ENCODE measurements around the gene KCNH8. TPM values are rescaled to one million over a fixed set of nuclear protein-coding genes. Genes with fewer than 3 reads are reported as not detected.
"Not testable (repeated sequence)": the region's sequence is repeated elsewhere in the genome, so short reads cannot be mapped to it uniquely, and the experiment has no call there.

KCNH8 gene
- total RNA-seq, 1 experiment from 2014 or later: not detected

DNA sequence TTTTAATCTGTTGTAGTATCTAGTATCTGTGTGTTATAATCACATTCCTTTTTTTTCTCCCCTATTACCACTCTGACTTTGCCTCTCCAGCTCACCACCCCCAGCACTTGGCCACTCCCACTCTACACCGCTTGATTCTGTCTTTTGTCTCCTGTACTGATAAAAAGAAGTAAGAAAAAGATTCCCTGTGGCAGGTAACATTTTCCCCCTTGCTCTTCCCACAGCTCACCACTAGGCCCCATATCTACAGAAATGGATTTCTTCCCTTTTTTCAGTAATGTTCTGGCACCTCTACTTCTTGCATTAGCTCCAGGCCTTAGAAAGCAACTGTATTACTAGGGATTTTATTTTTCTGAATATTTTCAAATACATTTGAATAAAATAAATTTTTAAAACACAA is 25.6 kb downstream of the KCNH8 start:
- no peak for DNase-seq (ENCODE audit: low read depth)

DNA sequence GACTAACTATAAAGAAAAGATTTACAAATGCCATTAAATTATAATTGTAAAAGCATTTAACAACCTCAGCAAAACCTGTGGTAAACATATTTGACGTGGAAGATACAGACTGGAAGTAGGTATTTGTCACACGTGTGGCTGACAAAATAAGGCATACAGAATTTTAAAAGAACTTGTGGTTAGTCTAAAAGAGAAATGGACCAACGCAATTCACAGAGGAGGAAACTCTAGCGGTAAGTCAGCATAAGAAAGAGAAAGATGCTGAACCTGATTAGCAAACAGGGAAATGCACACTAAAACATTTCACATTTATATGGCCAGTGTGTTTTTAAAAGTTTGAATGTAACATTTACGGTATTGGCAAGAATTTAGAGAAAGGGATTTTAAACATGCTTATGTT is 35.3 kb downstream of the KCNH8 start:
- DNase-seq (ENCODE audit: low read depth): no peak

DNA sequence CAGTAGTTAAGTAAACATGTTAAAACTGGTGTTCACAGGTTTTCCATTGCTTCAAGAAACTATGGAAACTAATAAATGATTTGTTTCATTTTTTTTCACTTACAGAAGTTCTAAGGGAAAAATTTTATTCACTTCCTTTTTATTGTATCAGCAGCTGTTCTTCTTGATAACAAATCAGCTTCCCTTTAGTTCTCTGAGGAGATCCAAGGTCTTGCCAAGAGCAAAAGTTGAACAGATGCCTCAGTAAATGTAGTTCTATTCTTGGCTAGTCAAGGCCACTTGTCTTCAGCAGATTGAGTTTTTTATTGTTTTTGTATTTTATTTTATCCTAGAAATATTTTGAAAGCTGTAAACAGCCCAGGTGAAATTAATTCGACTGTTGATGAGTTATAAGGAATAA is 41.8 kb downstream of the KCNH8 start:
- DNase-seq (ENCODE audit: low read depth): no peak

DNA sequence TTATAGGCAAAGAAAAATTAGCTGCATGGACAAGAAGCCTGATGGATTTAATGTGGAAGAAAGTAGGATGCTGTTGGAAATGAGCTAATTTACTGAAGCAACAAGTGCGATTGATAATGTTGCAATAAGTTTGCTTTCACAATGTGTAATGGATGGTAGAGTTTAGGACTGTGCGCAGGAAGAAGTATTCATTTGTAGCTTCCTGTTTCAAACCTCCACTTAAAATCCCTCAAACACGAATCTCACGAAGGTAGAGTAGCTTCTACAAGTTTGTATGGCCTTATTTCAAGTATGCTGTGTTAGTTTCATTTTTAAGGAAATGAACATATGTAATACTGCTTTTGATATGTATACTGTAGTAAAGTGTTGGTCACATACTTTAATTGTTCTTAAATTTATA is 42.3 kb downstream of the KCNH8 start:
- no peak for DNase-seq (ENCODE audit: low read depth)

DNA sequence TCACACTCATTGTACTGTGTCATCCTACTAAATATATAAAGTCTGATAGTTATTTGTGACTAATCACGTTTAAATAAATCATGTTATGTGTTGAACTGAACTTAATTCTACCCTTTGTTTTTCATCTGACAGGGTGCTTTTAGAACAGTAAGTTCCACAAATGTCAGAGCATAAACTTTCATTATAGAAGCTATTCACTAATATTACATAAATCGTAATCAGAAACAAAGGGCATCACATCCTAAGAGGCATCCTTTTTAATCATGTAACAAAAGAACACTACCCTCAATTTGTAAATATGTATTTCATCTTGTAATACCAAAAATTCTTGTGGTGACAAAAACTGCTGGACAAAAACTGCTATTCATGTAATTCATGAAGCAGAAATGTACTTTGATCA is 50.8 kb downstream of the KCNH8 start:
- DNase-seq (ENCODE audit: low read depth): no peak

DNA sequence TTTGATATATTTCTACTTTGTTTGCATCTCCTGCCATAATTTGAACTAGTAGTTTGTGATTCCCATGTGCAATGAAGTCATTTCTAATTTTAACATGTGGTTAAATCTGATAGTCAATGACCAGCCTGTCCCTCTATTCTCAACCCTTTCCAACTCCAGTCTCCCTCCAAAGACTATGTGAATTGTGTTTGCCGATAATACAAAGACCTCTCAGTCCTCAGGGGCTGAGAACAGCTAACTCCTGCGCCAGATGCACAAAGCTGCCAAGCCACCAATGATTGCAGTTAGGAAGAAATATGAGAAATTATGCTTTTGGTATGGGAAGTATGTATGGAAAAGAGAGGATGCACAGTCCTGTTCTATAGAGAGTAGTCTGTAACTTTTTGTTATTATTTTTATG is 54.0 kb downstream of the KCNH8 start:
- DNase-seq (ENCODE audit: low read depth): no peak

DNA sequence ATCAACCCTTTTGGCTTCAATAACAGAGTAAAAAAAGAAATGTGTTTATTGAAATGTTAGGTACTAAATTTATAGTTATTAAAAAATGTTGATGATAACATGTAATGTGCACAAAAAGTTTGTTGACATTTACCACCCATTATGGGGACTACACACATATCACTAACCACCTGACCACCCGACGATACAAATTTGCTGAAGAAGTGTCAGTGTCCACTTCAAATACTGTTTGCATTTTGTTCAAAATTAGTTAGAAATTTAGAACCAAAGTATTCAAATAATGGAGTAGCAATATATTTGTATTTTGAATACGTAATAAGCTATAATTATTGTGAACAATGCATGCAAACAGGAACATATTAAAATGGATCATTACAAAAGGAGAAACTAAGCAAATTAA is 54.4 kb downstream of the KCNH8 start:
- no peak for DNase-seq (ENCODE audit: low read depth)

DNA sequence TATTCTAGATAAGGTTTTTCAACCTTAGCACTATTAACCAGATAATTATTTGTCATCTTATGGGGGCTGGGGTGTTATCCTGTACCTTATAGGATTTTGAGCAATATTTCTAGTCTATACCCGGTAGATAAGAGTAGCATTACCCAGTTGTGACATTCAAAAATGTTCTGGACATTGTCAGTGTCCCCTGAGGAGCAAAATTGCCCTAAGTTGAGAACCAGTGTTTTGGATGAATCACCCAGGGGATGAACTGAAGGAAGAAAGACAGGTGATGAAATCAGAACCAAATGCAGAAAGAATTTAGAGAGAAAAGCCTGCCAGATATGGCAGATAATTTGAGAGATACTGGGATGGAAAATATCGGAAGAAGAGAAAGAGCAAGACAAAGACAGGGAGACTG is 58.2 kb downstream of the KCNH8 start:
- DNase-seq (ENCODE audit: low read depth): no peak

DNA sequence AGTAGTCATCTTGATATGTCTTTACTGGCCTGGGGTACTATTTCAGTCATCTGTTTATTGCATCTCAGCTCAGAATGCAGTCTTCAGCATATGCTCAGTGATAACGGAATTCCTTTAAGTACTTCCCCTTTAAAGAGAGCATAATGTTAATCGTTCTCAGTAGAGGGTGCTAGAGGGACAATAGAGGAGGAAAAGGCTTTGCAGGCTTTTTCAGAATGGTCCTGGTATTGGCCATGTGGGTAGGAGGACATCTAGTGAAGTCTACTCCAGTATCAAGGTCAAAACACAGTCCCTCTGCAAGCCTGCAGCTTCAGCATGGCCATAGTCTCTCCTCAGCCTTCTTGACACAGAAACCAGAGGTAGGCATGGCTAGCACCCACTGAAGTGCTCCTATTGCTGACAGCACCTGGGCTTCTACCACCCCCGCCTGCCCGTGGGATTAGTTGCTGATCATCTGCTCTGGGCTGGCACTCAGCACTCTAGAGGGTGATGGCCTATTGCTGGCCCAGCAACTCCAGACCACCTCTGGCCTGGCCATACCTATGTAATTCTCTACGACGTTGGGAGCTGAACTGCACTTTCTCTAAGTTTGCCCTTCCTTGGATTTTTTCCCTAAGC is 65.4 kb downstream of the KCNH8 start:
- DNase-seq (ENCODE audit: low read depth): no peak

DNA sequence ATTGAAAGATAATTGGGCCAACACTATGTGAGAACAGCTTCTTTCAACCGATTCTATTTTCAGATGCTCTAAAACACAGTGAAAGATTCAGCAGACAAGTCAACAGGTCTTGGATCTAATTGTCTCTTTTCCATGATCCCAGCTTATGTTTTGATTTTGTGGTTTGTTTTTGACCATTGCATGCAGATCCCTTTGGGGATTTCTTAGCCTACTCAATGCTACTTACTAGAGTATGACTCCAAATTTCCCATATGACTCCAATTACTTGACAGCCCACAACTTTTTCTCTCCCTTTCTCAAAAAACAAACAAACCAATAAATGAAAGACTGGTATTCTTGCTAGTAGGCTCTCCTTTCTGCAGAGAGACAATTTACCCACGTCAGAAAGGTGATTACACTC is 67.1 kb downstream of the KCNH8 start:
- DNase-seq (ENCODE audit: low read depth): no peak

DNA sequence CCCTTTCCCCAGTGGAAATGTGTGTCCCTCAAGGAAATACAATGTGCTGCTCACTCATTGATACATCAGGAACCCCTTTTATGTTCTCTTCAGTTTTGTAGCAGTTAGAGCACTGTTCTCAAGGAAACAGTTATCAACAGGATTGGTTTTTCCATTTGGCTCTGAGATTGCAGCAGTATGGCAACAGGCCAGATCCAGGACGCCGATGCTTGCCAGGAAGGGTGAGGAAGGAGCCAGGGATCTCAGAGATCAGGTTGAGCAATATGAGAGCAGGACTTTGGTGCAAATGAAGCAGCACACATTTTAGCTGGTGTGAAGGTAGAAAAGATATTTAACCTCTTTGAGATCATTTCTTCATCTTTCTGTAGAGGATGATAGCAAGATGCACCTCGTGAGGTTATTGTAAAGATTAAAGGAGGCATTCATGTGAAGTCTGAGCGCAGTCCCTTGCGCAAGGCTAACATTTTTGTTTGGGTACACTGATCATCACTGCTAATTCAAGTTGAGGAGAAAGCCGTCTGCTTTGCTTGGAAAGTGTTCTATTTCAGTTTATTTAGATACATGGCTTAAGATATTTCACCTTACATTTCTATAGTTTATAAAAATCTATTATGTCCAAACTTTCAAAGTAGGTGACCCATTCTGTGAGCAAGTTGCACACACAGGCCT is 68.5 kb downstream of the KCNH8 start:
- DNase-seq (ENCODE audit: low read depth): no peak

DNA sequence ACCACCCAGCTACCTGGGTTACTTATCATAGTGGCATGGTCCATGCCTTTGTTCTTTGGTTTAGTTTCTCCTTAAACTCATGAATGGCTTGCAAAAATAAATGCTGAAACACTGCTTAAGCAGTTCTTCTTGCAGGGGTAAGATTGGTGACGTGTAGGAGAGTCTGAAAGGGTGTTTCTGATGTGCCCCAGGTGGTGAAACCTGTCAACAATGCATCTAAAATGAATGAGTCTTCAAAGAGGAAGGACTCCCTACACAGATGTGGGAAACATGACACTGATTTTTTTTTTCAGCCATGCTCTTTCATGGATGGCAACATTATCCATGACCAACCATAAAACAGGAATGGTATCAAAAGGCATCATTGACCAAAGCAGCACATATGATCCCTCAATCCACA is 72.0 kb downstream of the KCNH8 start:
- DNase-seq (ENCODE audit: low read depth): no peak

DNA sequence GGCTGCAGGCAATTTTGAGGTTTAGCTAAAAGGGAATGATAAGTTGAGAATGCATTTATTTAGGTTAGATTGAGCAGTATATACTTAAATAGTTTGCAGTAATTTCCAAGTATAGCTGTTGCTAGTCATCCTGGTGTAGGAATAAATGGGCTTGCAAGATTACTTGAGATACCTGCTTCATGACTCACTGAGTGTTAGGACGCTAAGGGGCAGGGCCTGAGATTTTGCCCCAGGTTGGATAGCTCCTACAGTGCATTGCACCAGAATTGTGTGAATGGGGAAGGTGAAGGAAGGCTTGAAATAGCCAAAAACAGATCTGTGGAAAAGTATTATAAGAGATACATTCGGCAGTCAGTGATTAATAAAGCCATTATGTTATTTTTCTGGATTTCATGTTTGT is 72.8 kb downstream of the KCNH8 start:
- DNase-seq (ENCODE audit: low read depth): no peak

DNA sequence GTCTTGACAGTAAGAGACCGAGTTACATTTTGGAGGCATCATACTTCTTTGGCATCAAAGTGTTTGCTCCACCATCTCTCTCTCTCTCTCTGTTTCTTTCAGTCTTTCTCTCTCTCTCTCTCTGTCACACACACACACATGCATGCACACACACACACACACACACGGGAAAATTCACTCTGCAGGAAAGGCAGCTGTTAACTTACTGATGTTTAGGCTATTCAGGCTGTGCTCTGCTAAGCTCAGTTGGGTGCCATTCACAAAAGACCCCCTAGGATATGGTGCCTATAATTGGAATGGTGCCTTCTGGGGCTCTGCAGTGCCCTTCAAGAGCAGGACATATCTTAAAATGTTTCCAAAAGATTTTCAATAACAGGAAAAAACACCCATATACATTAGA is 78.2 kb downstream of the KCNH8 start:
- no peak for DNase-seq (ENCODE audit: low read depth)

DNA sequence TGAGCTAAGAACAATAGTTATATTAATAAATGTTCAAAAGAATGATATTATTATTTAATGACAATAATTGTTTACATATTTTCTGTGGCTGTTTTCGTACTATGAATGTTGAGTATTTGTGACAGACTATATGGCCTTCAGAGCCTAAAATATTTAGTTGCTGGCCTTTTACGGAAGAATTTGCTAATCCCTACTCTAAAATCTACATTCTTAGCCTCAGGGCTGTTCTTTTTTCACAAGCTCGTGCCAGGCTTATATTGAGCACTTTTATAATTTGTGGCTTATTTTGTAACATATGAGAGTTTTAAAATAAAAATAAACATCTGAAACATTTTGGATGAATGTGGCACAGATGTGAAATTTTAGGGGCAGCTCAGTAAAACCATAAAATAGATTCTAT is 79.9 kb downstream of the KCNH8 start:
- no peak for DNase-seq (ENCODE audit: low read depth)

DNA sequence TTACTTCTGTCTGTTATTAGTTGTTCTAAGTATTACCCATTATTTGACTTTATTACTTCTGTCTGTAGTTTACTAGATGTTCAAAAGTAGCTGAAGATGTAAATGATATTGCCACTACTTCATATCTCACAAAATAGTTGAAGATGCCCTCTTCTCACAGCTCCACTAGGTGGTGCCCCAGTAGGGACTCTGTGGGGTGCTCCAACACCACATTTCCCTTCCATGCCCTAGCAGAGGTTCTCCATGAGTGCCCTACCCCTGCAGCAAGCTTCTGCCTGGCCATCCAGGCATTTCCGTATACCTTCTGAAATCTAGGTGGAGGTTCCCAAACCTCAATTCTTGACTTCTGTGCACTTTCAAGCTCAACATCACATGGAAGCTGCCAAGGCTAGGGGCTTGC is 80.8 kb downstream of the KCNH8 start:
- no peak for DNase-seq (ENCODE audit: low read depth)

DNA sequence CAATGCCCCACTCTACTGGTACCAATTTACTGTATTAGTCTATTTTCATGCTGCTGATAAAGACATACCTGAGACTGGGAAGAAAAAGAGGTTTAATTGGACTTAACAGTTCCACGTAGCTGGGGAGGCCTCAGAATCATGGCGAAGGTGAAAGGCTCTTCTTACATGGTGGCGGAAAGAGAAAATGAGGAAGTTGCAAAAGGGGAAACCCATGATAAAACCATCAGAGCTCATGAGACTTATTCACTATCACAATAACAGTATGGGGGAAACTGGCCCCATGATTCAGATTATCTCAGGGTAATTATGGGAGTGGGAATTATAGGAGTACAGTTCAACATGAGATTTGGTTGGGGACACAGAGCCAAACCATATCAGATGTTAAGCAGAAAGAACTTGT is 81.6 kb downstream of the KCNH8 start:
- DNase-seq (ENCODE audit: low read depth): not testable (repeated sequence)

DNA sequence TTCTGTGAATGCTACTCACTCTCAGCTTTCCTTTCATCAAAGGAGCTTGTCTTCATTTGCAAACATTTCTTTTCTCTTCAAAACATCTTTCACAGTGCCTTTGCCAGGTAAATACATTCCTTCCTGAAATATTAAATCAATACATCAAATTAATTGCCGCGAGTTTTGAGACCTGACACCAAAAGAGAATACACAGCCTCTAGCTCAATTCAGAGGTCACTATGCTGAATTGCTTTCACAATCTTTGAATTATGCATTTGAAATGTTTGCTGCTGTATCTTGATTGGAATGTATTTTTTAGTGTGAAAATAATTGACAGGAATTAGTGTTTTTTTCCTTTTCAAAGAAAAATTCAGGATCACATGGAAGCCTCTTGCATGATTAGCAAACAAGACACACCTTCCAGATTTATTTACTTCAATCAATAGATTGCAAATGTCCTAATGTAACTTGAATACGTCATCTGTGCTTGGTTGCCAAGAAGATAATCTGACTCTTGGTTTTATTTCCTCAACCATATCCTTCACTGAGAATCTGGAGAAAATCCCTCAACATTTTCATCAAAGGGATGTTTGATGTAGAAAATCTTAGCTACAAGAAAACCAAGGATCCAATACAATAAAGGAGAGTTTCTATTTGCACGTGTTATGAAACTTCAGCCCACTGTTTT is 83.6 kb downstream of the KCNH8 start:
- no peak for DNase-seq (ENCODE audit: low read depth)

DNA sequence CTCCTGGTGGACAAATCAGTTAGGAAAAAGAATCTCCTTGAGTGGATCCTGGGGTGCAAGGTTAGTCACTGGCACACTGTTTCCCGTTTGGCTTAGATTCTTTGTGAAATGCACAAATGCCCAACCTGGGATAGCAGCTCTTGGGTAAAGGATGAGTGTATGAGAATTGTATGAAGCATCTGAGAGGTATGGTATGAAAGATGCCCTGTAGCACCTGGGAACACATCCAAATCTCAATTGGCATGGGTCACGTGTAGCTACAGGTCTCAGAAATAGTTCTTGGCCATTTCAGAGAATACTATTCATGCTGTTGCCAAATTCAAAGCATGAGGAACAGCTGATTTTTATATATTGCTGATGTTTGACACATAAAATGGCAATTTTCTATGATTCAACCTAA is 84.3 kb downstream of the KCNH8 start:
- DNase-seq (ENCODE audit: low read depth): no peak

DNA sequence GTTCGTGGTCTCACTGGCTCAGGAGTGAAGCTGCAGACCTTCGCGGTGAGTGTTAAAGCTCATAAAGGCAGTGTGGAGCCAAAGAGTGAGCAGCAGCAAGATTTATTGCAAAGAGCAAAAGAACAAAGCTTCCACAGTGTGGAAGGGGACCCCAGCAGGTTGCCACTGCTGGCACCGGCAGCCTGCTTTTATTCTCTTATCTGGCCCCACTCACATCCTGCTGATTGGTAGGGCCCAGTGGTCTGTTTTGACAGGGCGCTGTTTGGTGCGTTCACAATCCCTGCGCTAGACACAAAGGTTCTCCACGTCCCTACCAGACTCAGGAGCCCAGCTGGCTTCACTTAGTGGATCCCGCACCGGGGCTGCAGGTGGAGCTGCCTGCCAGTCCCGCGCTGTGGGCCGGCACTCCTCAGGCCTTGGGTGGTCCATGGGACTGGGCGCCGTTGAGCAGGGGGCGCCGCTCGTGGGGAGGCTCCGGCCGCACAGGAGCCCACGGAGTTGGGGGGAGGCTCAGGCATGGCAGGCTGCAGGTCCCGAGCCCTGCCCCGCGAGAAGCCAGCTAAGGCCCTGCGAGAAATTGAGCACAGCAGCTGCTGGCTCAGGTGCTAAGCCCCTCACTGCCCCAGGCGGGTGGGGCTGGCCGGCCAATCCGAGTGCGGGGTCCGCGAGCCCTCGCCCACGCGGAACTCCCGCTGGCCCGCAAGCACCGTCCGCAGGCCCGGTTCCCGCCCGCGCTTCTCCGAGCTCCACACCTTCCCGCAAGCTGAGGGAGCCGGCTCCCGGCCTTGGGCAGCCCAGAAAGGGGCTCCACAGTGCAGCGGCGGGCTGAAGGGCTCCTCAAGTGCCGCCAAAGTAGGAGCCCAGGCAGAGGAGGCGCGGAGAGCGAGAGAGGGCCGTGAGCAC is 85.8 kb downstream of the KCNH8 start:
- DNase-seq (ENCODE audit: low read depth): not testable (repeated sequence)

DNA sequence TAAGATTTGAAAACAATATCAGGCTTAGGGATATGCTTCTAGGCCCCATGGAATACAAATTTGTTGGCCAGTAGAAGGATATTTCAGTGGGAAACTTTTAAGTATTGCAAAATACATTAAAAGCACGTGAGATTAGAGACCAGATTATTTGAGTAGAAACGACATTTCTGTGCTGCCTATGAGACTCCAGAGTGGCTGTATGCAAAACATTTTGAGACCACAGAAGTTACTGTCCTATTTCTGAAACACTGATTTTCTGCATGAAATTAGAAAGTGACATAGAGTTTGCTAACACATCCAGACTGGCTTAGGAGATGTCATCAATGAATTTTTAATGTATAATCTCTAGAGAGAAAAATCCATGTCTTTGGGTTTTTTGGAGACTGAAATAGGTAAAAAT is 99.8 kb downstream of the KCNH8 start:
- DNase-seq (ENCODE audit: low read depth): no peak

DNA sequence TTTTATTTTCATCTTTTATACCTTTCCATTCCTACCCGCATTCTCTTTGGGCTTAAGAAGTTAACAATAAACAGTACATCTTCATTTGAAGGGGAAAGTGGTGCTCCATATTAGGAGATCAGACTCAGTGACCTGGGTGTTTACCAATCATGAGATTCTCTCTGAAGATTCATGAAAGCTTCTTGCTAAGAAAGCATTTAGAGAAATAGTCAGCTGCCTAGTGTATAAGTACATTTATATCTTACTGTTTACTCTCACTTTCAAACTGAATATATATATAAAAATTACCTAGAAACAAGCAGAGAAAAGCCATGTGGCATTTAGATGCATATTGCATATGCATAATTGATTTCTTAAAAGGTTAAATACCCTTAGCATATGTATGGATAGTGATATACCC is 100.5 kb downstream of the KCNH8 start:
- no peak for DNase-seq (ENCODE audit: low read depth)
